NCI-H524 (cell line): ENCODE measurements around the gene AUH.
"Not testable (repeated sequence)": the region's sequence is repeated elsewhere in the genome, so short reads cannot be mapped to it uniquely, and the experiment has no call there.

Experiments
- DNase-seq, 2 experiments: peaks; one replicate each; lab custom pipeline; 2025; lab: John Stamatoyannopoulos, UW

Gene AUH

DNA sequence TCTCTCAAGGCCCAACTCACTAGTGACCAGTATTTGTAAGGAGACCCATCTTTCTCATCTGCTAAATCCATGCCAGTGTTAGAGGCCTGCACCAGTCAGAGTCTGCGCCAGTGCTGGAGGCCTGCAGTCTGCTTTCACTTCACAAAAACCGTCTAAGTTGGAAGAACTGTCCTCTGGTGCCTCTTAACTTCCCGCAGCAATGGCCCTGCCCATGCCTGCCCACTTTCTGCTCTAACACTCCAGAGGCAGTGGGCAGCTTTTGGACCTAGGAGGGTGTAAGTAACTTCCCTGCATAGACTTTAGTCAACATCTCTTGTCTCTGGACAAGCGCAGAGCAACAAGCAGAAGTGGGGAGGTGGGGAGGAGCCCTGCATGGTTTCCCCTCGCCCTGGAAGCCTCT is 152.9 kb downstream of the AUH start:
- DNase-seq, result no peak

DNA sequence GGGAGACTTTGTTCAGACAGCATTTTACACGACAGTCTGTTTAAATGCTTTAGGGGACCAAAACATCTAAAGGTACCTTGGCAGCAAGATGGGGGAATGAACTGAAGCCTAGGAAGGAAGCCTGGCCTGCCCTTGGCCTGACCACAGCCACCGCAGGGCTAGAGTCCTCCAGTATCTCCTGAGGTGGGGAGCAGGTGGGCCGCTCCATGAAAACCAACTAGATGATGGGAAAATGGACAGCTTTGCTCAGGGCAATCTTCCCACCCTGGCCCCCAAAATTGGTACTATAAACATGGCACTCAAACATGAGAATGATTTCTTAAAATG is 153.3 kb downstream of the AUH start:
- no peak for DNase-seq

DNA sequence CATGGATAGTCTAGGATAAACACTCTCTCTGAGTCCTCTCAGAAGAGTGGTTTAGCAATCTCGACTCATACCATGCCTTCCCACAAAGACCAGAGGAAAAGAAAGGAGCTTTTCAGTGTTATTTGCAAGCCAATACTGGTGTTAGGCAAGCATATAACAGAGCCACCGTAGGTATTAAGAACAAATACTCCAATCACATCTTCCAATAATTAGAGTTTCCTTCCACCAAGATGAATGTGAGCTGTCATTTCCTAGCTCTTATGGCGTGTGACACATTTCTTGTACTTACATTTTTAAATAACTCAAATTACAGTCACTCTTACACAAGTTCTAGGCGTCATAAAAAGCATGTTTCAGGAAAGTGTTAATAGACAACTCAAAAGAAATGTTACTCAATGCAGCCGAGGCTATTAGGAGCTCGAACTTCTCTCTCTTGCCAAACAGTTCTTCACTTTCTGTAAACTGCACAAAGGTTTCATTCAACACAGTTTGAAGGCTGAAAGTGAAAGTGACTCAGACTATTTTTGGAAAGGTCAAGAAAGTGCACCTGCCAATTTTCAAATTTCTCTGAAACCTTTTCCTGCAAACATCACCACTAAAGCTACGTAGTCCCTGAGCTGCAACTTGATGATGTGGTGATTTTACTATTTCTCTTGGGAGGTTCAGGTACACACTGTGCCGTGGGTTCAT is 153.8 kb downstream of the AUH start:
- no peak for DNase-seq

DNA sequence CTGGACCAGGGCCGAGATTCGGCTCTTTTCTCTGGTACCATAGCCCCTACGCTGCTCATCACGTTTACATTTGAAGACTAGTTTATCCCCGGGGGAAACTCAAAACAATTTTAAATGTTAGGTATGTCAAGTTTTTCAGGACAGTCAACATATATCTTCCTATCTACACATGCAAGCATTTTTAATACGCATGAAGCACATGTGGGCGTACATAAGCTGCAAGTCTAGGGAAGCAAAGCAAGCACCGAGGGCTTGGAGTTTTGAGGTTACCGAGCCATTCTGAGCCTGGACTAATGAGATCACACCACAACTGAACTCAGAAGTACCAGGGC is 154.4 kb downstream of the AUH start:
- no peak for DNase-seq

DNA sequence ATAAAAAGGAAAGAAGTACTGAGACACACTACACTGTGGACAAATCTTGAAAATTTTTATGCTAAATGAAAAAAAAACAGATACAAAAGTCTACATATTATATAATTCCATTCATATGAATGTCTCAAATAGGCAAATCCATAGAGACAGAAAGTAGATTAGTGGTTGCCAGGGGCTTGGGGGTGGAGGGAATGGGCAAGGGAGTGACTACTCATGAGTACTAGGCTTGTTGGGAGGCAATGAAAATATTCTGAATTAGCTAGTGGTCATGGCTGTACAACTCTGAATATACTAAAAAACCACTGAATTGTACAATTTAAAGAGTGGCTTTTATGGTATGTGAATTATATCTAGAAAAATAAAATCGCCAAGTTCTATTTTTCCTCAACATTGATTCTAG is 154.9 kb downstream of the AUH start:
- no peak for DNase-seq

DNA sequence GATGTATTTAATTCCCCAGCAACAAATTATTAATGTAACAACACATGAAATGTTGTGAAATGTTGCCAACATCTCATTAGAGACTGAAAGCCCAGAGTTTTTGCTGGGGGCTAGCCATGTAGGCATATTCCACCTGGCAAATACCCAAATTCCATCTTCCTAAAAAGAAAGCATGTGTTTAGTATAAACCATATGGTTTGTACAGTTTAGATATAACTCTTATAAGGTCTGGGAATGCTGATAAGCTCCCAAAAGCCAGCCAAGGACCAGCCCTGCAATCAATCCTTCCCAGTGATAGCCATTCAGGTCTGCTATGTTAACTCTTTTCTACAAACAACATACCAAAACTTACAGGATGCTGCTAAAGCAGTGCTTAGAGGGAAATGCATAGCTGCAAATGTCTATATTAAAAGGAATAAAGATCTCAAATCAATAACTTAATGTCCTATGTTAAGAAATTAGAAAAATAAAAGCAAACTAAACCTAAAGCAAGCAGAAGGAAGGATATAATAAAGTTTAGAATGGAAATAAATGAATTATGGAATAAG is 158.9 kb downstream of the AUH start:
- no peak for DNase-seq

DNA sequence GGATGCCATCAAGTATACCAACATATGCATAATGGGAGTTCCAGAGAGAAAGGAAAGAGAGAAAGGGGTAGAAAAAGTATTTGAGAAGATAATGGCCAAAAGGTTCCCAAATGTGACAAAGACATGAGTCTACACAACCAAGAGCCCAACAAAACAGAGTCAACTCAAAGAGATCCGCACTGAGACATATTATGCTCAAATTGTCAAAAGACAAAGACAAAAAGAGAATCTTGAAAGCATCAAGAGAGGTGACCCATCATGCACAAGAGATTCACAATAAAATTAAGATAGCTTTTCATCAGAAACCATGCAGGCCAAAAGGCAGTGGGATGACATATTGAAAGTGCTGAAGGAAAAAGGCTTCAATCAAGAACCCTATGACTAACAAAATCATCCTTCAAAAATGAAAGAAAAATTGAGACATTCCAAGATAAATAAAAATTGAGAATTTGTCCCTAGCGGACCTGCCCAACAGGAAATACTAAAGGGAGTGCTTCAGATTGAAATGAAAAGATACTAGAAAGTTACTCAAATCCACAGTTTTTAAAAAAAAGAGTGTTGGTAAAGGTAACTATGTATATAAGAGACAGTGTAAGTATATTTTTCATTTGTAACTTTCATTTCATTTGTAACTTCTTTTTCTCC is 160.9 kb downstream of the AUH start:
- no peak for DNase-seq

DNA sequence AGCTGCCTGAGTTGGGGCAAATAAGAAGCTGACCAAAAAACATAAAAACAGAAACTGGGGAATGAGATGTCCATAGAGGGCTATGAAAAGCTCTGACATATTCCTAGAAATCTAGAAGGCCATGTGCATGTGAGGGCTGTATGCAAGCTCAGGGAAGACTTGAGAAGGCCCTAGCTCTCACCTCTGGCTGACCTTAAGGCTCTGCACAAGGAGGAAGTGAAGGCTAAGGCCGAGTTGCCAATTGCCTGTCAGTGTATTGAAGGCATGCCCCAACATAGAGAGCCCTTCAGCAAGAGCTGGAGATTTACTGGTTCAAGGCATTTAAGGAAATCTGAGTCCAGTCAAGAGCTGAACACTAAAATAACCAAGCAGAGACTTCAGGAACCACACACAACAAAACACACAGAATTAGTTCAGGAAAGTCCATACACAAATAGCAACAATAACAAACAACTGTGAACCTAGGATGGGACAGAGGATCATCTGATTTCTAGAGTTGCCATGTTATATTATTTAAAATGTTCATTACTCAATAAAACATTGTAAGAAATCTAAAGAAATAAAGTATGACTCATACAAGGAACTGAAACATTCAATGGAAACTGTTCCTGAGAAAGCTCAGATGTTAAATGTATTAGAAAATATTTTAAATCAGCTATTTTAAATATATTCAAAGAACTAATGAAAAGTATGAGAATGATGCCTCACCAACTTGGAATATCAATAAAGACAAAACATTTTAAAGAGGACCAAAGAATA is 161.8 kb downstream of the AUH start:
- DNase-seq, result no peak

DNA sequence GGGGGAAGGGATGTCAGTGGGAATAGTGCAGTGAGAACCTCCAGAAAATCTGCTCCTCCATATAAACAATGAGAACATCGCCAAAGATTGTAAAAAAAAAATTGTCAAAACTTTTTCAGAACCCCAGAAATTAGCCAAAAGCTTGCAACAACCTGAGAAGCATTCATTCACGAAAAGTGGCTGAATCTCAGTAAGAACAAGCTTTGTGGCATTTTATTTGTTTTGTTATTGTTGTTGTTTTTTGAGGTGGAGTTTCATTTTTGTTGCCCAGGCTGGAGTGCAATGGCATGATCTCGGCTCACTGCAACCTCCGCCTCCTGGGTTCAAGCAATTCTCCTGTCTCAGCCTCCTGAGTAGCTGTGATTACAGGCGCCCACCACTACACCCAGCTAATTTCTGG is 162.8 kb downstream of the AUH start:
- not testable (repeated sequence) for DNase-seq

DNA sequence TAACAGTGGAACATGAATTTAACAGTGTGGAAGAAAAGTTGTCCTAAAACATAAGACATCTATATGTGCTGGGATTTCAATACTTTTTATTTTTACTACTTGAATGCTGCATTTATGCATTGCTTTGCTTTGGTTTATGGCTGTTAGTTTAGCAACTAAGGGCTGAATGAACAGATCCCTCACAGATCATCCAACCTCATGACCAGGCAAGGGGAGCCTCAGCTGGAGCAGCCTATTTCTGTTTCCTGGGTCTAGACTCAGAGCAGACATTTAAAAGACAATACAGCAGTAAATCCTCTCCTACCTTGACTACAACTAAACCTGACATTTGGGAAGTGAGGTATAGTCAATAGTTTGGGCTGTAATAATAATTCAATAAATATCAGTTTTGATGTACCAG is 163.3 kb downstream of the AUH start:
- no peak for DNase-seq

DNA sequence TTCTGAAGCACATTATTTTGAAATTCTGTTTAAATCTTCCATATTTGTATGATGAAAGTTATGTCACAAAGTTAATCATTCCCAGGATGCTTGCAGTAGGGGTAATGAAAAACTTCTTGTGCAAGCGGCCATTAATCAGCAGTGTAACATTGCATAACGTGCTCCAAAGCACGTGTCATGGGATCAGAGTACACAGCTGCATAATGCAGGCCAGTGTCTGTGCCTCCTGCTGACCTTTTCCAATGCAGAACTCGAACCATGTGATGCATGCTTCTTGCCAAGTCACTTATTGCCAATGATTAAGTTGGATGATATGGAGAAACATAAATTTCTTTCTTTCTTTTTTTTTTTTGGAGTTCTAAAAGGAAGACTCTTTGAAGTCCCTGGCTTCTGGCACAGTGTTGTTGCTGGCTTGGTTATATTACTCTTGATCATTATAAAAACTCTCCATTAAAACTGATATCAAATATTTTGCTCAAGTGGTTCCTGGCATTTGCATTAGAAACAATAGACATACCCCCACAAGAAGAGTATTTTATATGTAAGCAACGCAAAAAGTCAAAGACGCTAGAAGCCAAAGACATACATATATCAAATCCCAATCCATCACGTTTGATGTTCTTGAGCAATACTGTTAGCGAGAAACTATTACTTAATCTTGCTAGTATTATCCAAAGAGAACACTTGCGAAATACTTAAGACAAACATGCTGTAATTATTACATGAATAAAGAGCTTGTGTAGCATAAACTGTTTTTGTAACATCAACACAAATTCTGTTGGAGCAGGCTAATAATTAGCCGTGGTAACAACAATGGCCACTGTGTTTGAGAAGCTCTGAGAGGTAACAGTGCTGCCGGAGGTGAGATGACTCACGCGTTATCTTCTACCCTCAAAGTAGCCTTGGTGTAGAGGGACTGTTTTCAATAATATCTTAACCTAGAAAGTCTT is 164.2 kb downstream of the AUH start:
- DNase-seq, result no peak

DNA sequence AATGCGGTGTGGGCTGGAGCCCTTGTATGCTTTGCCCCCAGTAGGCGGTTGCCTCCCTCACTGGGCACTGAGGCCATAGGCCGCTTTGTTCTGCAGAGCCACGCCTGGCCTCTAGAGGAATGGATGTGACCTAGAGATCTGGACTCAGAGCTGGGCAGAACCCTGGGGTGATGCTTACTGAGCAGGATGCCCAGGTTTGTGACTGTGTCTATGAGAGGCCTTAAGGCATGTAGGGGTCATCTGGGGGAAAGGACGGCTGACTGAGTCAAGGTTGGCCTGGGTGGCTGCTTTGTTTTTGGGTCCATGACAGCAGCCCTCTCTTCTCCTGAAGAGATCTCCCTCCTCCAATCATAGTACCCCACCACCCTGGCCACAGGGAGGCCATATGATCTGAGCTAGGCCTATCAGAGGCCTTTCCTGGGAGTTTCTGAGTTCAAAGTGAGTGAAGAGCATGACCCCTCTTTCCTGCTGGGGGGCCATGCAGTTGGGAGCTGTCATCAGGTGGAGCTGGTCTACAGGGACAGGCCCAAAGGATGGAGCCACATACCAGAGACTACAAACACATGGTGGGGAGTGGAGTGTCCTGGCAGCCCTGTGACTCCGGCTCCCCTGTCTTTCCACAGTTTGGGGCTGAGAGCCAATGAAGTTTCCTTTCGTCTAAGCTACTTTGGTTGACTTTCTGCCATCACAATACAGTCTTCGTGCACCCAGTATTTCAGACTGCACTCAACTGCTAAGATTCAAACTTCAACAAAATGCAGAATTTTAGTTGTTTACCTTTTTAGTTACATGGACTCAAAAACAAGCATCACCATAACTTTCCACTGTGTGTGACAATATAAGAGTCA is 165.4 kb downstream of the AUH start:
- DNase-seq, result no peak

DNA sequence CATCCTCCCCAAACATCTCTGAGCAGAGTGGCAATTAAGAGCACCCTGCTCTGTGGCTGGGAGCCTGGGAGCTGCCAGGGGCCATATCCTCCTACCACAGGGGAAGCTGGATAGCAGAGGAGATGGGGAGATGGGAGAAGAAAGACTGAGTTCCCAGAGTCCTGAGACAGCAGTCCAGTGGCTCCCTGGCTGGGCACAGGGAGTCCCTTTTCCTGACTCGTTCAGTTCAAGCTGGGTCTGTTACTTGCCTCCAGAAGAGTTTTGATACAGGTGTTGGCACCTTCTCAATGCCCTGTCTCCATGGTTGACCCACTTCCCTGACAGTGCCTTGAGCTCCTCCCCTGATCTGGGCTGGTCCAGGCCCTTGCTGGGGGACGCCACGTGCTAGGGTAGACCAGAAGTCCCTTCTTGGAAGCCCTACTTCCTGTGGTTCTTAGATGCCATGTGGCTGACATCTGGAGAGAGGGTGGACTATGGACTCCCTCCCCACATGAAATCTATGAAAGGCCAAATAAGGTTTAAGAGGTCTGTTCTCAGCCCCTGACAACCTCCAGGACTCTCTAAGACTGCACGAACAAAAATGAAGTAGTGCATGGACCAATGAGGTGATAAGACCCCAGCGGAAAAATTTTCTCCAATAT is 166.2 kb downstream of the AUH start:
- DNase-seq, result no peak

DNA sequence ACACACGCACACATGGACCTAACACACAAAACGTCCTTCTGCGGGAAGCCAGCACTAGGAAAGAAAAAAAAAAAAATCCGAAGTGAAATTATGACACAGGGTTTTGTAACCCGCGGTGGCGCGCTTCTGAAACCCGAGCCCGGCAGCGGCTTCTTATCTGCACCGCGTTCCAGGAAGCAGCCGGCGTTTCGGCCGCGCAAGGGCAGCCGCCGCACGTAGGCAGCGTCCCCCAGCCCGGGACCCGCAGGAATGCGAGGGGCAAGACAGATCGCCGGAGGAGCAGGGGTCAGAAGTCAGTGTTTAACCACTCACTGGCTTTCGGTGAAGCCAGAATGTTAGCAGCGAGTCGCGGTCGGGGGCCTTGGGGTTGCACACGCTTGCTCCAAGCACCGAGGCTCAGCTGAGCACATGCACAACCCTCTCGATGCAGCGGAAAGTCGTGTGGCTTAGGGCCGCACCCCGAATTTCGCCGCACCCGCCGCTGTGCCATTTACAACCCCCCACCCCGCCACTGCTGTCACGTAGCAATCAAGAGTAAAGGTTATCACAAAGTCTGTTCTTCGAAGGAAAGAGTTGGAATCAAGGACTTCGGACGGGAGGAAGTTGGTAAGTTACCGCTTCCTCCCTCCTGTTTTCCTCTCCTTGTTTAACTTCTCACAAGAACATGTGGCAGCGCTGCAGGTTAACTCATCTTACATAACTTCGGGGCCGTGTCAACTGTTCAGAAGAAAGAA is 167.9 kb downstream of the AUH start:
- peak; percentile 21 to 50 for DNase-seq

DNA sequence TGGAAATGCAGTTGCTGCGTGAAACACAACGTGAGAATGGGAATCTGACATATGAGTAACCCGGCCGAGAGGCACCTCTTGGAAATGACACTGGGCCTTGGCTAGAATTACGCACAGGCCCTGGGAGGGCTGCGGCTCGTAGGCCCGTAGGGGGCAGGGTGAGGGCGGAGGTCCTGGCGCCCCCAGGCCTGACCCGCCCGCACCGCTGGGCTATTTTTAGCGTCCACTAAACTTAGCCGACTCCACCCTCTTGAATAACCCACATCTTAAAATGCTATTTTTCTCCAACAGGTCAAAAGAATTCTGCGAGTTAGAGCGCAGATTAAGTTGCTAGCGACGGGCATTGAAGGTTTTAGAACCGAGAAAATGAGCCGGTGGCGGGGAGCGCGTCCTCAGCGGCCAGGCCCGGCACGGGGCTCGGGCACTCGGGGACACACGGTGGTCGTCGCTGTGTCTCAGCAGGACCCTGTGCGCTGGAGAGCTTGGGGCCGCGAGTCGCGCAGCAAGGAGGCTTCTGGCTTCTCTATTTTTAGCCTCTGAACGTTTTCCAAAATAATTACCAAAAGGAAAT is 168.5 kb downstream of the AUH start:
- DNase-seq, result peak; percentile 29 to 69

DNA sequence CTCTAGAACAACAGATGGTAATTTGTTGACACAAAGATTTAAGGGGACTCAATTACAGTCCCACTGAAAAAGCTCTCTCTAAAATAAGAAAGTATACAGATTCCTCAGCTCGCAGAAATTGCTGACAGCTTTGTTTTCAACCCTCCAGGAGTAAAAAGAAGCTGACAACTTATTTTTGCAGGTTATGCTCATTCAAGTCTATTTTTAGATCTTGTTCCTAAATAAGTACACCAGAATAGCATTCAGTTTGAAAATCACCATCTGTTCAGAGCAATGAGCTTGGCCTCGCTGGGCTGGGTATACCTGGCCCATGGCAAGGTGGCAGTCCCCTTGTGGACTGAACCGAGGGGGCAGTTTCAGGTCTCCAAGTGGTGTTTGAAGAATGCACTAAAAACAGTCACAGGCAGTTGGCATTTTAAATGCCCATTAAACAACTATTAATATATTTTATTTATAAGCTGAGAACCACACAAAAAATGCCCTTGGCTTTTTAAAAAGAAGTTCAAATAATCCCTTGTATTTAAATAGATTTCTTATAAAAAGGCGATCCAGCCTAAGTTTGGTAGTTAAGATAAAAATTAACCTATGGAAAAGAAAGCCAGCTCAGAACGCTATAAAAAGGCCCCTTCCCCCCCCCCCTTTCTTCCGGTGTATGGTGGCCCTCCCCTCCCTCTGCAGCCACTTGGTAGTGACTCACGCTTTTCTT is 169.2 kb downstream of the AUH start:
- DNase-seq, result peak in 1 of 2 experiments; percentile 94

DNA sequence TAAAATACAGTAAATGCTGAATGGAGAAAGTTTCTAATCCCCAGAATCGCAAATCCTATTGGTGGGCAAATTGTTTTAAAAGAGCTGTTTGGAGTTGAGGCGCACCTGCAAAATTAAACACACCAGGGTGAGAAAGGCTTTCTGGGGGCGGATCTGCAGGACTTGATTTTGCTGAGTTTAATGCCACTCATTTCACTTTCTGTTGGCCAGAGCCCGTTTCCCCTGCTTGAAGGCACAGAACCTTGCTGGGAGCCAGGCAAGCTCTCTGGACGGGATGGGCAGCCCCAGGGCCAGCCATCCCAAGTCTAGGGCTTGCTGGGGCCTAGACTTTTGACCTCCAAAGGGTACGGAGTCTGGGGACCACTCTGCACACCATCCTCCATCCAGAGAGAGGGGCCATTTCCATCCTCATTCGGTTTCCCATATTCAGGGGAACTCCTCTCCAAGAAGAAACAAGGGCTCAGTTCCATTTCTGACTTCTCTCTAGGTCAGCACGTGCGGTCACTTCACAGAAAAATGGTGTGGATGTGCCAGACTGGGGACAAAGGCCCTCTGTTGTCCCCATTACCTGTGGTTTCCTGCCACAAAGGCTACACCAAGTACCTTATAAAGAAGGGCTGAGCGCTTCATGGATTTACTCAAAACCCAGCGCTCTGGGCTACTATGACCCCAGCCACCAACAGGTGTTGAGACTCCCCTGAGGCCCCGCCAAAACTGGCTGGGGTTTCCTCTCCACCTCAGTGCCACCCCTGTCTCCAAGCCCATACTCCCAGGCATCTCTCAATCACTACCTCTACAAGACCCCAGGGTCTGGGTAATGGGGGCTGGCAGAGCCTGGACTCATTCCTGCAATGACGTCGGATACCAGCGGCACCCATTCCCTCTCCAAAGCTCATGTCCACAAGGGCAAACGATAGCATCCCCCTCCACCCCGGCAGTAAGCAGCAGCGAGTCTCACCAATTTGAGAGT is 170.0 kb downstream of the AUH start:
- peak in 1 of 2 experiments; percentile 84 for DNase-seq

DNA sequence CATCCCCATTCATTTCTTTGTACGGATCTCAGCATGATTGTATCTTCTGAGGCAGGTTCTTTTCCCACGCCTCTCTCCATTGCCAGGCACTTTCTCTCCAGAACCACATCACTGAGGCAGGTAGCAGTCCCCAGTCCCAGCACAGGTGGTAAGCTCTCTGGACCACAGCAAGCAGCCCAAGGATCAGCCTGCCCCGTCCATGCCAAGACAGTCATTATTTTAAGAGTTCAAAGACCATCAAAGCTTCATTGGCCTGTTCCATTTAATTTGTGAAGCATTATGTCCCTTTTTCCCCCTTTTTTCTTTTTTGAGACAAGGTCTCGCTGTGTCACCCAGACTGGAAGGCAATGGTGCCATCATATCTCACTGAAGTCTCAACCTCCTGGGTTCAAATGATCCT is 171.7 kb downstream of the AUH start:
- no peak for DNase-seq
